Measurements from ENCODE around the gene NEK11. TPM values are rescaled to one million over a fixed set of nuclear protein-coding genes. Genes with fewer than 3 reads are reported as not detected.

NEK11 gene
- total RNA-seq, 1 experiment from 2014 or later, result 10.5 TPM

GRCh38 chr3:131224886-131225550, 198.3 kb downstream of the NEK11 start:
- Histone ChIP-seq H3K27me3 (no peaks in the 10 kb centered on the region), H3K4me3 (no peak overlapping the region), H3K9me3 (no peaks in the 10 kb centered on the region), H3K36me3 (no peaks in the 10 kb centered on the region)
- no peak for DNase-seq

GRCh38 chr3:131228522-131228921, 201.8 kb downstream of the NEK11 start:
- no peak overlapping the region for H3K4me3 ChIP-seq
- H3K27me3 ChIP-seq, result no peaks in the 10 kb centered on the region
- no peaks in the 10 kb centered on the region for H3K36me3 ChIP-seq
- DNase-seq, result no peak
- H3K9me3 ChIP-seq, result no peaks in the 10 kb centered on the region

- H3K27me3 ChIP-seq, result no peaks in the 10 kb centered on the region
- DNase-seq, result no peak
- H3K9me3 ChIP-seq, result no peaks in the 10 kb centered on the region
- H3K4me3 ChIP-seq, result no peak overlapping the region
- no peaks in the 10 kb centered on the region for H3K36me3 ChIP-seq
These were observed 205.2 kb downstream of the NEK11 start for GRCh38 chr3:131231710-131232389.

- Histone ChIP-seq H3K36me3 (no peaks in the 10 kb centered on the region), H3K27me3 (no peaks in the 10 kb centered on the region), H3K9me3 (no peaks in the 10 kb centered on the region), H3K4me3 (no peak overlapping the region)
- no peak for DNase-seq
These were observed 206.1 kb downstream of the NEK11 start for GRCh38 chr3:131232711-131233267.

GRCh38 chr3:131233900-131234668, 207.4 kb downstream of the NEK11 start:
- Histone ChIP-seq H3K36me3 (no peaks in the 10 kb centered on the region), H3K27me3 (no peaks in the 10 kb centered on the region), H3K9me3 (no peaks in the 10 kb centered on the region), H3K4me3 (no peak overlapping the region)
- DNase-seq, result no peak

- Histone ChIP-seq H3K4me3 (no peak overlapping the region), H3K9me3 (no peaks in the 10 kb centered on the region)
These were observed 209.7 kb downstream of the NEK11 start for GRCh38 chr3:131236421-131236820.

GRCh38 chr3:131238496-131238895, 211.8 kb downstream of the NEK11 start:
- no peaks in the 10 kb centered on the region for H3K27me3 ChIP-seq
- no peaks in the 10 kb centered on the region for H3K36me3 ChIP-seq
- no peaks in the 10 kb centered on the region for H3K9me3 ChIP-seq
- DNase-seq, result no peak
- no peak overlapping the region for H3K4me3 ChIP-seq

More at GRCh38 chr3:131236421-131236820, 209.7 kb downstream of the NEK11 start:
- no peak for DNase-seq
- H3K36me3 ChIP-seq, result no peaks in the 10 kb centered on the region
- no peaks in the 10 kb centered on the region for H3K27me3 ChIP-seq

- Histone ChIP-seq H3K36me3 (no peaks in the 10 kb centered on the region), H3K4me3 (no peak overlapping the region)
These were observed 212.6 kb downstream of the NEK11 start for GRCh38 chr3:131239267-131239666.

GRCh38 chr3:131242201-131242600, 215.5 kb downstream of the NEK11 start:
- no peak for DNase-seq
- Histone ChIP-seq H3K4me3 (no peak overlapping the region), H3K27me3 (no peaks in the 10 kb centered on the region), H3K36me3 (no peaks in the 10 kb centered on the region), H3K9me3 (no peaks in the 10 kb centered on the region)

More at GRCh38 chr3:131239267-131239666, 212.6 kb downstream of the NEK11 start:
- Histone ChIP-seq H3K27me3 (no peaks in the 10 kb centered on the region), H3K9me3 (no peaks in the 10 kb centered on the region)
- DNase-seq, result no peak

GRCh38 chr3:131250466-131250865, 223.8 kb downstream of the NEK11 start:
- DNase-seq, result no peak
- H3K36me3 ChIP-seq, result no peaks in the 10 kb centered on the region

GRCh38 chr3:131260525-131260924, 233.8 kb downstream of the NEK11 start:
- Histone ChIP-seq H3K27me3 (no peaks in the 10 kb centered on the region), H3K9me3 (0 out of 2 replicates have a peak, but pooled peaks cover 3% of the 10 kb centered on the region), H3K4me3 (no peak overlapping the region), H3K36me3 (no peaks in the 10 kb centered on the region)
- no peak for DNase-seq

More at GRCh38 chr3:131250466-131250865, 223.8 kb downstream of the NEK11 start:
- no peaks in the 10 kb centered on the region for H3K9me3 ChIP-seq
- no peak overlapping the region for H3K4me3 ChIP-seq
- no peaks in the 10 kb centered on the region for H3K27me3 ChIP-seq

GRCh38 chr3:131261104-131261503, 234.4 kb downstream of the NEK11 start:
- H3K27me3 ChIP-seq, result no peaks in the 10 kb centered on the region
- peaks cover 3% of the 10 kb centered on the region; the same call in 1 of the 2 replicates for H3K9me3 ChIP-seq
- DNase-seq, result no peak
- H3K4me3 ChIP-seq, result no peak overlapping the region
- no peaks in the 10 kb centered on the region for H3K36me3 ChIP-seq

- no peaks in the 10 kb centered on the region for H3K27me3 ChIP-seq
- no peaks in the 10 kb centered on the region for H3K9me3 ChIP-seq
- DNase-seq, result no peak
- H3K4me3 ChIP-seq, result no peak overlapping the region
- no peaks in the 10 kb centered on the region for H3K36me3 ChIP-seq
These were observed 248.9 kb downstream of the NEK11 start for GRCh38 chr3:131275556-131275955.

- H3K4me3 ChIP-seq, result no peak overlapping the region
- H3K27me3 ChIP-seq, result no peaks in the 10 kb centered on the region
- H3K36me3 ChIP-seq, result no peaks in the 10 kb centered on the region
- no peaks in the 10 kb centered on the region for H3K9me3 ChIP-seq
- no peak for DNase-seq
These were observed 251.3 kb downstream of the NEK11 start for GRCh38 chr3:131277836-131278497.

- Histone ChIP-seq H3K27me3 (no peaks in the 10 kb centered on the region), H3K9me3 (no peaks in the 10 kb centered on the region), H3K4me3 (no peak overlapping the region), H3K36me3 (no peaks in the 10 kb centered on the region)
- DNase-seq, result no peak
These were observed 252.9 kb downstream of the NEK11 start for GRCh38 chr3:131279577-131279976.

- Histone ChIP-seq H3K4me3 (no peak overlapping the region), H3K27me3 (no peaks in the 10 kb centered on the region), H3K9me3 (no peaks in the 10 kb centered on the region), H3K36me3 (no peaks in the 10 kb centered on the region)
- no peak for DNase-seq
These were observed 255.7 kb downstream of the NEK11 start for GRCh38 chr3:131282379-131282778.

All from MG63 (cell line).